Astrocyte of the cerebellum (primary cell): Measurements from ENCODE around the gene RNF114.

Experiments used
- DNase-seq: peaks from one replicate; pipeline ENCODE4 v3.0.0-alpha.2; 2011; ENCODE audit warnings: low read depth
- H3K4me3 ChIP-seq: 2 replicates; pipeline ENCODE4 v1.5.1; 2011; ENCODE audit warnings: mild to moderate bottlenecking, low read depth, low read length, moderate library complexity
- CTCF ChIP-seq: IDR thresholded peaks from 2 replicates; pipeline ENCODE4 v1.5.1; 2012; ENCODE audit warnings: low read length, low read depth, moderate library complexity, mild to moderate bottlenecking; ENCODE audit errors: missing control alignments
- in situ Hi-C: cut with HindIII; loops from 2 replicates; pipeline ENCODE4 v1.10.0; 2017; ENCODE audit warnings: low sequenced_read_pairs

Gene RNF114

DNA sequence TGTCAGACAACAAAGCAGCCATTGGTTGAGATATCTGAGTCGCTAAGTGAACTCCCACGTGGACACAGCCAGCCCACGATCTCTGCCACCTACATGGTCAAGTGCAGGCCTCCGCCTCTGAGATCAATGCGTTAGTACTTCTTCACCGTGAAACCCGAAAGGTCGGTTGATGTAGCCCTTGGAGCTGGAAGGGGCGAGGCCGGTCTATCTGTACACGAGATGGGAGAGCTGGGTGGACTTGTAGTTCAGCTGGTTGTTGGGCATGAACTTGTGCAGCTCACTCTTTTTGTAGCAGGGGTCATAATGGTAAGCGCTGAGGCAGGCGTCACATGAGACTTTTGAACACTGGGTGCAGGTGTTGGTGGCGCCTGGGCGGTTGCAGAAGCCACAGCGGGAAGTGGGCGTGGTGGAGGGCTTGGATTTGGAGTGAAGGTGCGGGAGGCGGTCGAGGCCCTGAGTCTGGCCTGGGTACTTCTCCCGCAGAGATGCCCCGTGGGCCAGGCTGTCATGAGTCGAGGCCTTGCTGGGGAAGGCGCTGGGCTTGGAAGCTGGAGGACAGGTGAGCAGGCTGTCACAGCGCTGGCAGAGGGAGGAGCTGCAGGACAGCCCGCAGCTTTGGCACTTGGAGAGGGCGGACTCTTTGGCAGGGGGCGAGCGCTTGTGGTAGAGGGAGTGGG, 30.6 kb upstream of the RNF114 start:
- H3K4me3 ChIP-seq, result no peak overlapping the region
- TF ChIP-seq CTCF, result no peak
- DNase-seq, result no peak
- in situ Hi-C loops, result no loop called here

DNA sequence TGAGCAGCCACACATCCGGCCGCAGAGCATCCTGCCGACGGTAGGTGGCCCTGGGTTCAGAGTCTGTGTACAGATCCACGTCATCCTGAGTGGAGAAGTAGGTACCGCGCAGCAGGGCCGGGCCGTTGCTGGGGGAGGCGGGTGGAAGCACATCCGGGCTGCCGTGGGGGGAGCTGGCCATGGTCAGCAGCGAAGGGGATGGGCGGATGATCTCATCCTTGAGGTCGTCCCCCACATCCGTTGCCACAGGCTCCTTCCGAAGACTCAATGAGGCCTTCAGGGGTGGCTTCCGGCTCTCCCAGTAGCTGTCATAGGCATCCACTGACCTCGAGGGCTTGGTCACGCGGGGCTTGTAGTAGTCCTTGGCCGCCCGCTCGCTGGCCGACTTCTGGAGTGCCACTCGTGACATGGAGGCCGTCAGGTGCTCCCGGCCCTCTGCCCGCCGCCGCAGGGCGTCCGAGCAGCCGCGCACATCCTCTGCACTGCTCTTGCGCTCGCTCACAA, 30.0 kb upstream of the RNF114 start:
- TF ChIP-seq CTCF, result no peak
- in situ Hi-C loops, result no loop called here
- no peak overlapping the region for H3K4me3 ChIP-seq
- DNase-seq, result no peak

- in situ Hi-C loops, result no loop called here
- no peak for DNase-seq
- no peak overlapping the region for H3K4me3 ChIP-seq
- TF ChIP-seq CTCF, result no peak
These were observed 29.5 kb upstream of the RNF114 start for GRCh38 chr20:49906615-49907154.

- TF ChIP-seq CTCF, result no peak
- in situ Hi-C loops, result no loop called here
- no peak overlapping the region for H3K4me3 ChIP-seq
- DNase-seq, result no peak
These were observed 28.6 kb upstream of the RNF114 start for GRCh38 chr20:49907405-49908257.

DNA sequence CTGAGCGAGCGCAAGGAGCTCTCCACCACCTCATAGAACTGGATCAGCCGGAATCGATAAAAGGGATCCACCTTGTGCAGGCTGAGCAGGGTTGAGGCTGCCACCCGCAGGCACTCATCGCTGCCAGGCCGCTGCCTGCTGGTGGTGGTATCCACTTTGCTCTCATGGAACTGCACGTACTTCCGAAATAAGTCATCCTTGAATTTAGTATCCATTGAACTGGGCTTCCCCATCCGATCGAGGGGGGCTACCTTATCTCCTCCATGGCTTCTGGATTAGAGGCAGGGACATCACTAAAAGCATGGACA, 28.0 kb upstream of the RNF114 start:
- DNase-seq, result no peak
- in situ Hi-C loops, result no loop called here

More for the DNA sequence above, 28.0 kb upstream of the RNF114 start:
- no peak for TF ChIP-seq CTCF
- no peak overlapping the region for H3K4me3 ChIP-seq
